ENCODE data around the gene SUFU. TPM values are rescaled to one million over a fixed set of nuclear protein-coding genes. Genes with fewer than 3 reads are reported as not detected.

Gene SUFU
- total and polyA plus RNA-seq, 2 of the 4 experiments (the other 2 are of a cell fraction) = 2.2 to 11.0 TPM

DNA sequence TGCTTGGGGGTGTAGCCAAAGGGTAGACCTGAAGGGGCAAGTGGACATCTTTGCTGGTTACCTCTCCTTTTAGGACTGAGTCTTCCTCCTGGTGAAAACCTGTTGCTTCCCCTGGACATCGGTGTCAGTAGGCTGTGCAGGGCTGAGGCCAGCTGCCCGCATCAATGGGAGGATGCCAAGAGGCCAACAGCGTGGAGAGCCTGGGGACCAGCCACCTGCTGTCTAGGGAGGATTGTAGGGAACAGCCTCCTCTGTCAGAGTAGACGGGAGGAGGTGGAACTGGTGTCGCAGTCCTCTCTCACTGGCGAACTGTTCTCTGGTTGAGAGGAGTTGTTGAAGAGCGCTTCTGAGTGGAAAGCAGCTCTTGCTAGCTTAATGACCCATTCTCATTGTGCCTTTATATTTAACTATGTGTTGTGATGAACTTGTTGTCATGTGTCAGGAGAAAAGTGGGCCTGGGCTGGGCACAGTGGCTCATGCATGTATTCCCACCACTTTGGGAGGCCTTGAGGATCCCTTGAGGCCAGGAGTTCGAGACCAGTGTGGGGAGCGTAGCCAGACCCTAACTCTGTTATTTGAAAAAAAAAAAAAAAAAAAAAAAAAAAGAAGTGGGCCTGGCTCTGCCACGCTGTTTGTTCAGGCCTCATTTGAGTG, 1.8 kb downstream of the SUFU start:
- Histone ChIP-seq H3K4me3 (ENCODE audit: insufficient read depth, low read depth, low read length) (peak overlapping the region; percentile 96), H3K27me3 (ENCODE audit: control insufficient read depth, insufficient read depth, low read length) (no peaks in the 10 kb centered on the region), H3K4me1 (ENCODE audit: control insufficient read depth, insufficient read depth, low read length) (peaks cover 11% of the 10 kb centered on the region), H3K14ac (replicated peaks; ENCODE audit: low read depth, low read length) (no peak overlapping the region), H3K4me2 (ENCODE audit: low read depth, low read length) (peak overlapping the region; percentile 95), H2AK5ac (ENCODE audit: low read depth, low read length) (no peak overlapping the region; the same call in 1 of the 2 replicates), H2BK20ac (ENCODE audit: low read depth, low read length) (no peak overlapping the region), H3K23ac (ENCODE audit: low read depth, low read length) (peak overlapping the region; percentile 26), H2BK5ac (ENCODE audit: low read depth, low read length, poor library complexity, severe bottlenecking) (no peak overlapping the region), H3K27ac (ENCODE audit: insufficient read depth, low read length) (no peak overlapping the region), H4K8ac (ENCODE audit: low read depth in 2 of 2, low read length in 2 of 2) (no peak overlapping the region), H3K9me1 (ENCODE audit: insufficient read depth, low read length) (peaks cover 14% of the 10 kb centered on the region), H2BK120ac (ENCODE audit: low read depth, low read length) (no peak overlapping the region), H2BK15ac (ENCODE audit: low read depth, low read length) (no peak overlapping the region), H3K4ac (ENCODE audit: low read depth, low read length) (no peak overlapping the region; the same call in 1 of the 2 replicates), H4K5ac (ENCODE audit: low read depth, low read length) (no peak overlapping the region), H3K9me3 (ENCODE audit: control insufficient read depth, insufficient read depth, low read length) (no peaks in the 10 kb centered on the region), H2AK9ac (replicated peaks; ENCODE audit: low read depth, low read length, poor library complexity) (no peak overlapping the region), H4K91ac (ENCODE audit: insufficient read depth, low read depth, low read length) (no peak overlapping the region), H3K56ac (ENCODE audit: extremely low read depth, insufficient read depth, low read length) (no peak overlapping the region), H3K18ac (ENCODE audit: low read depth, low read length) (no peak overlapping the region), H3K36me3 (ENCODE audit: control insufficient read depth, insufficient read depth, low read length) (peaks cover 9% of the 10 kb centered on the region), H4K20me1 (ENCODE audit: insufficient read depth, low read length) (peaks cover 47% of the 10 kb centered on the region), H2AFZ (replicated peaks; ENCODE audit: low read length, poor library complexity) (no peak overlapping the region), H3K79me1 (ENCODE audit: low read depth in 1 of 2, low read length in 2 of 2) (peaks cover 15 to 66% of the 10 kb centered on the region in 2 experiments), H3K9ac (ENCODE audit: low read depth, low read length) (0 out of 2 replicates have a peak overlapping the region, but pooled peaks have one; percentile 83)
- ChIA-PET POLR2A (ENCODE audit: unreplicated experiment) (no interaction called here), CTCF (interaction anchor here (0.8 to 2.4 kb wide), 3 partner anchors 11 to 78 kb away, joined by 3 to 16 read pairs (median 4); no protein-coding TSS in a partner anchor)
- WGBS, 2 experiments (ENCODE audit: extremely low coverage in 2 of 2, insufficient read length in 1 of 2) = 65% methylated on average over 2 of the region's 10 CpGs; no CpG with 5 or more reads in 1 of the 2 experiments
- DNase-seq = no peak
- no peak for ATAC-seq (ENCODE audit: low read depth)
- in situ Hi-C loops (cut with MboI; ENCODE audit: low sequenced_read_pairs) = no loop called here
- BruUV-seq (replicated peaks) = no TSS peak
- dilution Hi-C loops (cut with HindIII; ENCODE audit: low sequenced_read_pairs, unreplicated experiment) = loop anchor here (10.0 kb wide), 1 partner anchor 69 kb away; no protein-coding TSS in a partner anchor
- intact Hi-C loops (cut with micrococcal nuclease) = loop anchor here (5.0 kb wide), 1 partner anchor 37 kb away; no protein-coding TSS in a partner anchor
- TF ChIP-seq CHD1 (IDR thresholded peaks at IDR 0.05; ENCODE audit: low read depth, low read length) (no peak), RFX5 (IDR thresholded peaks at IDR 0.05; ENCODE audit: low read depth, low read length) (no peak), MAFK (IDR thresholded peaks at IDR 0.05; ENCODE audit: low read depth, low read length) (no peak), NFE2L2 (IDR thresholded peaks at IDR 0.05; ENCODE audit: low read depth, low read length) (no peak), MXI1 (IDR thresholded peaks at IDR 0.05; ENCODE audit: borderline replicate concordance, low read depth, low read length) (no peak), RCOR1 (IDR thresholded peaks at IDR 0.05; ENCODE audit: insufficient replicate concordance, low read length) (no peak), MAZ (IDR thresholded peaks at IDR 0.05; ENCODE audit: borderline replicate concordance, low read depth, low read length) (no peak), BHLHE40 (IDR thresholded peaks at IDR 0.05; ENCODE audit: low read depth, low read length) (no peak), POLR2A (IDR thresholded peaks at IDR 0.05; ENCODE audit: low read depth, low read length) (no peak), CEBPB (IDR thresholded peaks at IDR 0.05; ENCODE audit: low read depth, low read length) (no peak), RAD21 (IDR thresholded peaks at IDR 0.05; ENCODE audit: low read length) (no peak), FOS (IDR thresholded peaks at IDR 0.05; ENCODE audit: low read depth, low read length) (no peak)
- TF ChIP-seq, protein P1, sequence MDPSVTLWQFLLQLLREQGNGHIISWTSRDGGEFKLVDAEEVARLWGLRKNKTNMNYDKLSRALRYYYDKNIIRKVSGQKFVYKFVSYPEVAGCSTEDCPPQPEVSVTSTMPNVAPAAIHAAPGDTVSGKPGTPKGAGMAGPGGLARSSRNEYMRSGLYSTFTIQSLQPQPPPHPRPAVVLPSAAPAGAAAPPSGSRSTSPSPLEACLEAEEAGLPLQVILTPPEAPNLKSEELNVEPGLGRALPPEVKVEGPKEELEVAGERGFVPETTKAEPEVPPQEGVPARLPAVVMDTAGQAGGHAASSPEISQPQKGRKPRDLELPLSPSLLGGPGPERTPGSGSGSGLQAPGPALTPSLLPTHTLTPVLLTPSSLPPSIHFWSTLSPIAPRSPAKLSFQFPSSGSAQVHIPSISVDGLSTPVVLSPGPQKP (IDR thresholded peaks at IDR 0.05; ENCODE audit: borderline replicate concordance, low read depth, low read length) = no peak
- TF ChIP-seq, protein P2, sequence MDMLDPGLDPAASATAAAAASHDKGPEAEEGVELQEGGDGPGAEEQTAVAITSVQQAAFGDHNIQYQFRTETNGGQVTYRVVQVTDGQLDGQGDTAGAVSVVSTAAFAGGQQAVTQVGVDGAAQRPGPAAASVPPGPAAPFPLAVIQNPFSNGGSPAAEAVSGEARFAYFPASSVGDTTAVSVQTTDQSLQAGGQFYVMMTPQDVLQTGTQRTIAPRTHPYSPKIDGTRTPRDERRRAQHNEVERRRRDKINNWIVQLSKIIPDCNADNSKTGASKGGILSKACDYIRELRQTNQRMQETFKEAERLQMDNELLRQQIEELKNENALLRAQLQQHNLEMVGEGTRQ (IDR thresholded peaks at IDR 0.05; ENCODE audit: low read depth, low read length) = no peak
- TF ChIP-seq, protein P3, sequence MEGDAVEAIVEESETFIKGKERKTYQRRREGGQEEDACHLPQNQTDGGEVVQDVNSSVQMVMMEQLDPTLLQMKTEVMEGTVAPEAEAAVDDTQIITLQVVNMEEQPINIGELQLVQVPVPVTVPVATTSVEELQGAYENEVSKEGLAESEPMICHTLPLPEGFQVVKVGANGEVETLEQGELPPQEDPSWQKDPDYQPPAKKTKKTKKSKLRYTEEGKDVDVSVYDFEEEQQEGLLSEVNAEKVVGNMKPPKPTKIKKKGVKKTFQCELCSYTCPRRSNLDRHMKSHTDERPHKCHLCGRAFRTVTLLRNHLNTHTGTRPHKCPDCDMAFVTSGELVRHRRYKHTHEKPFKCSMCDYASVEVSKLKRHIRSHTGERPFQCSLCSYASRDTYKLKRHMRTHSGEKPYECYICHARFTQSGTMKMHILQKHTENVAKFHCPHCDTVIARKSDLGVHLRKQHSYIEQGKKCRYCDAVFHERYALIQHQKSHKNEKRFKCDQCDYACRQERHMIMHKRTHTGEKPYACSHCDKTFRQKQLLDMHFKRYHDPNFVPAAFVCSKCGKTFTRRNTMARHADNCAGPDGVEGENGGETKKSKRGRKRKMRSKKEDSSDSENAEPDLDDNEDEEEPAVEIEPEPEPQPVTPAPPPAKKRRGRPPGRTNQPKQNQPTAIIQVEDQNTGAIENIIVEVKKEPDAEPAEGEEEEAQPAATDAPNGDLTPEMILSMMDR (conservative IDR thresholded peaks at IDR 0.05; ENCODE audit: low read depth, low read length) = no peak

Measured in IMR-90 (cell line).